Stimulated activated naive CD4-positive, alpha-beta T cell (primary cell): ENCODE results near the gene TMIE.

ENCODE experiments used
- DNase-seq, 6 experiments: peaks; one replicate each; lab custom pipeline; 2025; lab: John Stamatoyannopoulos, UW

TMIE gene

DNA sequence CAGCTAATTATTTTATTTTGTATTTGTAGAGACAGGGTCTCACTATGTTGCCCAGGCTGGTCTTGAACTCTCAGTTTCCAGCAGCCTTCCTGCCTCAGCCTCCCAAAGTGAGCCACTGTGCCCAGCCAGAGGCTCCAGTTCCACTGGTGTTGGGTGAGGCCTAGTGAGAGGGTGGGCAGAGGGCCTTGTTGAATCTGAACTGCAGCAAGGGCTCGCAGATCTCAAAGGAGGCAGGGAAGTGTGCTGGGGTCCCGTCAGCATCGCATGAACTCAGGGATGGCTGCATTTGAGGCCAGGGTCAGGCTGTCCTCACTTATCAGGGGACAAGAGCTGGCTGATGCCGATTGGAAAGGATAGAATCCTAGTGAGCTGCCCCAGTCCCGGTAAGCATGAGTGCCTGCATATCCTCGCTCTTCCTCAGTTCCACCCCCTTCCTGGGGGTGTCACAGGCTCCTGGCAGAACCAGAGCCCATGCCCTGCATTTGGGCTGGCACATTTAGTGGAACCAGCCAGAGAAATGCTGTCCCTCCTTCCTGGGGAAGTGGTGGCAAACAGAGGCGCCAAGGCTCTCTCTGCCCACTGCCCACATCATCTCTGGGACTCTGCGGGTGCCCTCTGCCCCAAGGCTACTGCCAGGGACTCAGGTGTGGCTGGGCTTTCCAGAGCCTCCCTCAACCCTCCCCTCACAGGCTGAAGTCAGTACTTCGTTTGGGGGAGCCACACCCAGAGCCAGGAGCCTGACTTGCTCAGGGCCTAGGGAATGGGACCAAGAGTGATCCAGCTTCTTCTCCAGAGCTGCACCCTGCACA is 31.8 kb upstream of the TMIE start:
- no peak for DNase-seq

DNA sequence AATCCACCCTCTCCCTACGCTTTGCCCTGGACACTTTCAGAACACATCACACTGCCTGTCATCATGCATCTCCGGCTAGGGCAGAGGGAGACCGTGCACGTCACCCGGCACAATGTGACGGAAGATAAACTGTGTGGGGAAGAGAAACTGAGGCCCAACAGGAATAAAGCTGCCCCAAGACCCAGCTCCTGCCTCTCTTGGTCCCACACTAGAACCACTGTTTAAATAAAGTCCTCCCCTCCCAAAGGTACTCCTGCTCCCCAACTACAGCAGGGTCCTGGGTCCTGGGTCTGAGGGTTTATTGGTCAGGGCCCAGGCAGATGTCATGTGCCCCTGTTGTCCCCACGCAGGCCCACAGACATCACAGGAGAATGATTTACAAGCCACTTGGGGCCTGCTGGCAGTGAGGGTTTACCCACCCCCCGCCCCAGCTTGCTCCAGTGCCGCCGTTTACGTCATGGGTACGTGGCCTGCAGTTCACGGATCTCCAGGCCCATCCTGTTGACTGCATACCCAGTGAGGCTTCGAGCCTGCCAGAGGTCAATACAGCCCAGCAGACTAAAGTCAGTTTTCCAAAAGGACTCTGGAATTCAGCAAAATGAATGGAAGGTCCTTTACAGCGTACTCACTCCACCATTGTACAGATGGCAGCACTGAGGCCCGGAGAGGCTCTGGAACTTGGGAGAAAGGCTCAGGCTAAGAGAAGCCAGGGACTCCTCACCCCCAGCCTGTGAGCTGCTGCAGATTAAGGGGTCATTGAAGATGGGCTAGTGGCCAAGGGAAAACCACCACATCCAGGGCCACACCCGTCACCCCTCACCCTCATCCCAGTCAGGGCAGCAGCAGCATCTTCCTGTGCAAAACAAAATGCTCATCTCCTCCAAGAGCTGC is 30.9 kb upstream of the TMIE start:
- no peak for DNase-seq

DNA sequence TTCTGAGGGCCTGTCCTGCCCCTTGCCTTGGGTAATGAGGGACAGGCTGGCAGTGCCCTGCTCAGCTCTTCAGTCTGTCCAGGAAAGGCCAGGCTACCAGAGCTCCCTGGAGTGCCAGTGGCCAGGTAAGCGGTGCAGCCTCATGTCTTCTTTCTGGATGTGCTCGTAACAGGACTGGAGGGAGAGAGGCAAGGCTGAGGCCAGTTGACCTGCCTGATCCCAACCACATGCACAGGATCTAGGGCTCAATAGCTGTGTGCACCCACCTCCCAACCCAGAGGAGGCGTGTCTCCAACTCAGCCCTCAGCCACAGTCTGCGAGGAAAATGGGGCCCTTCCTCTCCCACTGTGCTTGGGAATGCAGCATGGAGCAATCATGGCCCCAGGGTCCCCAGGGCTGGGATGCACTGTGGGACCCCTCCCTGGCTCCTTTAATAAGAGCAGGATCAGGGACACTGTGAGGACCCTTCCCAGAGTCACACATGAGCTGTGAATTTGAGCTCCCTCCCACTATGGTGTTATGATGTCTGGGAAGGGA is 30.2 kb upstream of the TMIE start:
- DNase-seq: no peak

DNA sequence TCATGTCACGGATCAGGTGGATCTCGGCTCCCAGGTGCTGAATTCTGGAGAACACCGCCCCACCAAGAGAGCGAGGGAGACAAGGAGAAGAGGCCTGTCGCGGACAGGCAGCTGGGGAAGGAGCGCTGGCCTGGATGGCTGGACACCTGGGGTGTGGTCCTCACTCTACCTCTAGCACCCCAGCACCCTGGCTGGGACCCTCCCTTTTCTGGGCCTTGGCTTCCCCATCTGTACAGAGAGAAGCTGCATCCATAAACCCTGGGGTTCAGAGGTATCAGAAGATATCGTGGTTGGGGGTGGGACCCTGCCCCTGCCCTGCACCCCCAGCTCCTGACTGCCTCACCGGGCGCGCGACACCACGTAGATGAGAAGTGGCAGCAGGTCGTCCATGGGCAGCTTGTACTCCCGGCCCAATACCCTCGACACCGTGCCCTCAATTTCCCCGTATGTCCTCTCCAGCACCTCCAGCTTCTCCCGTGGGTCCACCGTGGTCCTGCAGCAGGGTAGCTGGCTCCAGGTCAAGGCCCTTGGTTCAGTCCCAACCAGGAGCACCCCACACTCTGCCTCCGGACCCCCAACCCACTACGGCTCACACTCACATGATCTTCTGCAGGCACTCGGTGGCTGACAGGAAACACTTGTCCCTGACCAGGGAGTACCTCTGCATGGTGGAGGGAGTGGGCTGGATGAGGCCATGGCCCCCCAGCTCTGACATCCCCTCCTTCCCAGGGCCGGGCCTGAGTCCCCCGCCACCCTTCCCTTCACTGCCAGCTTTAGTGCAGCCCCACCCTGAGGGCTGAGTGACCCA is 29.4 kb upstream of the TMIE start:
- DNase-seq: no peak

DNA sequence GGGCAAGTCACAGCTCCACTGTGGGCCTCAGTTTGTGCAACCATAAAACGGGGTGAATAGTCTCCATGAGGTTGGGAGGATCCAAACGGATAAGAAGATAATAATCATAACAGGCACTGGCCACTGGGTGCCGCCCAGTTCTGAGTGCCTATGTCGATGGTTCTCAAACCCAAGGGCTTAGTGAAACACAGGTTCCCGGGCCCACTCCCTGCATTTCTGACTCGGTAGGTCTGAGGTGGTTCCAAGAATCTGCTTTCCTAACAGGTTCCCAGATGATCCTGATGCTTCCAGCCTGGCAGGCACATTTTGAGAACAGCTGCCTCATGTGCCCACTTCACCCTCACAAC is 28.9 kb upstream of the TMIE start:
- DNase-seq: no peak

DNA sequence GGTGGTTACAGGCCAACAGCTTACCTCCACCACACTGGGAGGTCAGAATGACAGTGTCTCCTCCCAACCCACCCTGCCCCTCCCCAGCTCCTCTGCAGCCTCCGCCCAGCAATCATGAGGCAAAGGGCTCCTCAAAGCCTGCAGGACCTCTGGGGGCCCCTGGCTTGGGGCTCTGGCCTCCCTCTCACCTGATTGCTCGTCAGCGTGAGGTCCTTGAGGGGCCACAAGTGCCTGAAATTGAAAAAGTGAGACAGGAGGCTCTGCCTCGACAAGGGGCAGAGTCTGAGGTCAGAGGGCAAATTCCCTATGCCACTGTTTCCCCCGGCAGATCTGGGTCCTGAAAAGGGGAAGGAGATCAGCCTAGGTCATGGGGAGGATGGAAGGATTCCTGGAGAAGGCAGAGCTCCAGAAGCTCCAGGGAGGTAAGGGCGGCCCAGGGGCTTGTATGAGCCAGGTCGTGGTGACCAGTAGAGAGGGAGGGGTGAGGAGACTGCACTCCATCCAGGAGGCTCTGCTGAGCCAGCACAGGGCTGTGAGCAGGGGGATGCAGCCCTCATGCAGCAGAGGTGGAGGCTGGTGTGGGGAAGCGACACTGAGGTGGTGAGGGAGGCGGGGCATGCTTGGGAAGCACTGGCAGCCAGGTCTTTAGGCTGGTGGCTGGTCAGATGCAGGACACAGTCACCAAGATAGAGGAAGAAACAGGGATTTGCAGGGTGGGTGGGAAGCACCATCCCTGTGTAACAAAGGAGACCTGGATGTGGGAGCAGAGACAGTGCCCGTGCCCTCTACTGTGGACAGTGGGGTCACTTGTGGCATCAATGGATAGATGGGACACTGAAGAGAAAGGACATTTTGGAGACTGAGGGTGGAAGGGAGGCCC is 27.8 kb upstream of the TMIE start:
- DNase-seq: no peak

DNA sequence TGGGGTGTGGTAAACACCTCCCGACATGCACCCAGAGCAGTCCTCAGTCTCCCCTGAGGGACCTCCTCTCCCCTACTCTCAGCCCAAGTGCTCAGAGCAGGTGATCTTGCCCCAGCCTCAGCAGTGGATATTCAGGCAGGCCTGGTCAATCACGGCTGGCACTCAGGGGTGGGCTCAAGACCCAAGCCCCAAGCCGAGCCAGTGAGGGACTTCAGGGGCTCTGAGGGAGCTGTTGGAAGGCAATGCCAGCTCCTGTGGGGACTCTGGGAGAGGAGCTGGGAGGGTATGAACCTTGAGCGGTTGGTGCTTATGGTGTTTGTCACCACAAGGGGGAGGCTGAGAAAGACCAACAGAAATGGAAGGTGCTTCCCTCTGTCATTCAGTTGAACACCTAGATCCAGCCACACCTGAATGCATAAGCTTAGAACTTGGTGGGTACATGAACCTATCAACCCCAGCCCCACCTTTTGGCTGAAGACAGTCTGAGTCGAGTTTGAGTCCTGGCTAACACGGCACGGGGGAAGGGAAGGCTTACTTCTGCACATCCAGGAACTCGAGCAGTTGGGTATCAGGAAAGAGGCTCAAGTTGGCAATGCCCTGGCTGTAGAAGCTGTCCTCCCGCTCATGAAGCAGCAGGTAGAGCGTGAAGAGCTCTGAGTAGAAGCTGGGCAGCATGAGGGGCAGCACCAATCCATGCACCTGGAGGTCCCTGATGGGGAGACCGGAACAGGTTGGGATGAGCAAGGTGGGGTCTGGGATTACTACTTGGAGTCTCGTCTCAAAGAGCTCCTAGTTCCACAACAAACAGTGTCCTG is 27.0 kb upstream of the TMIE start:
- DNase-seq: peak in 1 of 6 experiments; percentile 9

DNA sequence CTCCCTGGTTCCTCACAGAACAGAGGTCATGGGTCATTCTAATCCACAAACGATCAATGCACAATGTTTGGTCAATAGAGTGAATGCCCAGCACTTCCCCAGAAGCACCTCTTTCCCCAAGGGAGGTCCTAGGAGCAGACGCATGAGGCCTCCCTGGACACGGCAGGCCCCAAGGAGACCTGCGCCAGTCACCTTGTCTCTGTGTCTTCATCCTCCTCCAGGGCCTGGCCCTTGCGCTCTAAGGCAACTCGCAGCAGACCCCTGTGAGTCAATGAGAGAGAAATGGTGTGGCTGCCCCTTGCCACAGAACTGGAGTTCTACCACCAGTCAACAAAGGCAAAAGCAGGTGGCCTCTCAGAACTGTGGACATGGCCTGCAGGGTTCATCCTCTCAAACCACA is 25.8 kb upstream of the TMIE start:
- no peak for DNase-seq

DNA sequence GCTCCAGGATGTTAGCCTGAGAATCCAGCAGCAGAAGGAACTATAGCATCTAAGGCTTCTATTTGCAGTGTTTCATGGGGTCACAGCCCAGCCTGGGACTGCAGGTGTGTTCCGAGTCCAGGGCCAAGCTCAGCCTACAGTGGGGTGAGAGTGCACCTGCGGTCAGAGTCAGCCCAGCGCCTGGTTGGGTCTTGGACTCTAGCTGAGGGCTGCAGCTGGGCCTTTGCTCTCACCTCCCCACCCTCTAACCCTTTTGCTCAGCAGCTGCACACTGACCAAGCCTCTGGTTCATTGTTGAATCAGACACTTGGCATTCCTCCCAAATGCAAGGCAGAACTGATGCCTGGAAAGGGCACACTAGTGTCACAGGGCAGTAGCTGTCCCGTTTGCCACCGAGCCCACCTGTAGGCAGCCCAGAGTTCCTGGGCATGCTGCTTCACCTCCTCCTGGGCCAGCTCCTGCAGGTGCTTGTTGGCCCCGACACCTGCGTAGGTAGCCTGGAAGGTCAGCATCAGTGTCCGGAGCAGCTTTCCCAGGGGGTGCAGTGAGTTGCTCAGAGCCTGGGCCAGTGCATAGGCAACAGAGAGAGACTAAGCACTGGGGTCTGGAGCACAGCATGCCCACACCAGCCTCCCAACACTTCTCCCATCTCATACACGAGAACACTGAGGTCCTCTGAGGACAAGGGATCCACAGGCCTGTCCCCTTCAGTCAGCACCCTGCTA is 25.2 kb upstream of the TMIE start:
- DNase-seq: no peak

DNA sequence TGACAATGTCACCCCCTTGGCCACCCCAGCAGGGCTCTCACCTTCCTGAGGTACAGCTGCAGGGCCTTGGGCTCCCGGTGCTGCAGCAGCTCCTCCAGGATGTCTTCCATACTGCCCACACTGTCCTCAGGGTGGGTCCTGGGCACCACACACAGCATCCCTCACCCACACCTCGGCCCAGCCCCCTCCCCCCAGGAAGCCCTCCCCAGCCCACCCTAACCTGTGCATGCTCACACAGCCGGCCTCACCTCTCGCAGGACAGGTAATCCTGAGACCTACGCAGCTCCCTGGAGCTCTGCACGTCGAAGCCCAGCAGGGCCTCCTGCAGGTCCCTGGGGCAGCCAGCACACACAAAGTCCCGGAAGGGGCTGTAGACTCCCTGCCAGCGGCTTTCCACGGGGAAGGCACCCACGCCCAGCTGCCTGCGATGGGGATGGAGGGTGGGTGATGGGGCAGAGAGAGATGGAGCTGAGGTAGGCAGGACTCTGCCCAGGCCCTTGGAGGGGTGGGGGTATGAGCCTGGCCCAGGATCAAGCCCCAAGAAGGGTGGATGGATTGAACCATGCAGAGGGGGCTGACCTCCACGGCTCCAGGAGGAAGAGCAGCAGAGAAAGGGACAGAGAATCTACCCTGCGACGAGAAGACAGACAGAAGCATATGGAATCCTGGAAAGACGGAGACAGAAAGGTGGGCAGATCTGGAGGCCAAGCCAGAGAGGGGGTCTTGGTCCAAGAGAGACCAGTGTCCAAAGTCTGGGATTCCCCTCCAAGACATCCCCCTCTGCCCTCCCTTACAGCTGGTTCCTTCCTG is 24.4 kb upstream of the TMIE start:
- DNase-seq: no peak

DNA sequence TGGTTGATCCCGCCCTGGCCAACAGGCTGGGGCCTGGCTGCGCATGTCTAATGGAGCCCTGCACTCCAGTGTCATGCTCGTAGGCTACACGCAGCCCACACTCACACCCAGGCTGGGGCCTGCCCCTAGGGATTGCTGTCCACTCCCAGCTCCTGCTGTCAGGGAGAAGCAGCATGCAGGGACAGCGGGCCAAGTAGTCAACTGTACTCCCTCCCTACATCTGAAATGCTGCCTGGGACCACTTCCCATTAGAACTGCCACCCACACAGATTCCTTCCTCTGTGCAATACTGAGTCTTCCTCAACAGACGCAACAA is 23.8 kb upstream of the TMIE start:
- no peak for DNase-seq

DNA sequence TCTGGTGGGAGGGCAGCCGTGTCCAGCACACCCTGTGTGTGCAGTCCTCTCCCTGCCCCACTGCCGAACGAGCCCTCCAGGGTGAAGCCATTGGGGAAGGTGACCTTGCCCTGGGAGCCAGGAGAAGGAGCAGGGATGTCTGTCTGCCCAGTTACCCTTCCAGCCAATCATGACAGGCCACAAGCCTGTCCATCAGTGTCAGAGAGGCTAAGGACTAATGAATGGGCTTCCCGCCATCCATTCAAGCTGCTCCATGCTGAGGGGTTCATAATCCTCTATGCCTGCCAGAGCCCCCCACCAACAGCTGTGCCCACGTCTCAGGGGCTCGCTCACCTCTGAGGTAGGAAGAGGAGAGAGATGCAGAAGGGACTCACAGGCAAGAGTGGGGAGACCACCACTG is 22.9 kb upstream of the TMIE start:
- no peak for DNase-seq

DNA sequence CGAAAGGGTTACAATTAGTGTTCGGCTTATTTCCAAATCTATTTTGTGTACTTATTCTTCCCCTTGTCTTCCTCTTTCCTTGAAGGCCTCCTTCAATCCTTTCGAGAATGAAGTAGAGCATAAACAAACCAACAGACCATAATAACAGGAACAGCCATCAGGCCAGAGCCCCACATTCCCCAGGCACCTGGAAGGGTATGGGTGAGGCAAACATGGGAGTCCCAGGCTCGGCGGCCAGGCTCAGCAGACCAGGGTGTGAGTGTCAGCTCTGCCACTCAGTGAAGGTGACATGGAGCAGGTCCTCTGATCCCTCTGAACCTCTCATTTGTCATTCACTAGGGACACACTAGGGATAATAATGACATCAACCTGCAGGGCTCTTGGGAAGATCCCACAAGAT is 21.5 kb upstream of the TMIE start:
- no peak for DNase-seq

DNA sequence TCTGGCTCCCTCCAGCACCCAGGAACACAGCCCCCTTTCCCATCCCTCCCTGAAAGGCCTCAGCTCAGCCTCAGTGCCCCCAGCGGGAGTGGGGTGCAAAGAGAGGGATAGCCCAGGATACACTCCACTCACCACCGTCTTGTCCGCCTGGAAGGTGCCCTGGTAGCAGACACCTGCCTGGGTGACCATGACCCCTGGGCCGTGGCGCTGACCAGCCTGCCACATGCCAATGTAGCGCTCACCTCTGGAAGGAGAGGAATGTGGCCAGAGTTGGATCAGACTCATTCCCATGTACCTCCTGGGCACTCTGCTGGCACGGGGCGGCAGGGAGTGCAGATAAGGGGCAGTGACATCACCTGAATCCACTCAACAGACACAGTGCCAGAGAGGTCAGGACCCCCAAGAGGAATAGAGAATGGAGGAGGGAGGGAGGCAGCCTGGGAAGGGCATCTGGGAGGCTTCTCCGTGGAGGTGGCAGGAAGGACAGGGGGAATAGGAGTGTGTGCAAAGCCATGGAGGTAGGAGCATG is 20.8 kb upstream of the TMIE start:
- DNase-seq: no peak

DNA sequence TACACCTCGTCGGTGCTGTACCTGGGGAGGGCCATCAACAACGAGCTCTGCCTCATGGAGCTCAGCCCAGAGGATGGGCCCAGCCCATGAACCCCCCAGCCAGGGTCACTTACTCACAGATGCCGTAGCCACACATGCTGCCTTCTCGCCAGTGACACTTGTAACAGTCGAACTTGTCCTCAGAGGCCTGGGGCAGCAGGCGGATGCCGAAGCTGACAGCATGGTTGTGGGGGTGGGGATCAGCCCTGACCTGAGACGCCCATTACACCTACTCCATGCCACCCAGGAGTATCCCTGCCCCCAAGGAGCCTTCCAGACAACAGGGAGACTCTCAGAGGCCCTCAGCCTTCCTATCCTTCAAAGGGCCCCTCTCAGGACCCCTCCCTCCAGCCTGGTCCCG is 19.8 kb upstream of the TMIE start:
- DNase-seq: no peak

DNA sequence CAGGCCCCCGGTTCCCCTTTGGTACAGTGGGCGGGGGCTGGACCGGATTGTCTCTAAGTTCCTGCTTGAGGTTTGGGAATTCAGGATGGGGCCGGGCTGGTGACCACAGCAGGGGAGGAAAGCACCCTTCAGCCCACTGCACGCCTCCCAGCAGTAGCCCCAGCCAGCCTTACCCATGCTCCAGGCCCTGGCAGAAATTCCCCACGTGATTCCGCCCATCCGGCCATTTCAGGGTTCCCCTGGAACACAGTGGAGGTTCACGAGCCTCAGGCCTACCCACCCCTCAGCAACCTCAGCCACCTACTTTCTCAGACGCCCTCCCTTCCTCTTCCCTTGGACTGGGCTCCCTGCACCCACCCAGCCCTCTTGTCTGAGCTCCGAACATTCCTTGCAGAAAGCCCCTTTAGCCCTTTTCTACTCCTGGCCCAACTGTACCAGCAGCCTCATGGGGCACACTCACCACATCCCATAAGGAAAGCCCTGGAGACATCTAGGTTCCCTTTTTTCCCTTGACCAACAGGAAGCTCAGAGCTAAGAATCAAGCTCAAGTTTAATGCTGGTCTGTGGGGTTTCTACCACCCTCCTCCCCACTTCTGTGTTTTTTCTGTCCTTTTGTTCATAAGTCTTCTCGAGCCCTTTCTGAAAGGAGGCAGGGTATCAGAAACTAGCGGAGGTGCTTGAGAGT is 19.2 kb upstream of the TMIE start:
- no peak for DNase-seq

DNA sequence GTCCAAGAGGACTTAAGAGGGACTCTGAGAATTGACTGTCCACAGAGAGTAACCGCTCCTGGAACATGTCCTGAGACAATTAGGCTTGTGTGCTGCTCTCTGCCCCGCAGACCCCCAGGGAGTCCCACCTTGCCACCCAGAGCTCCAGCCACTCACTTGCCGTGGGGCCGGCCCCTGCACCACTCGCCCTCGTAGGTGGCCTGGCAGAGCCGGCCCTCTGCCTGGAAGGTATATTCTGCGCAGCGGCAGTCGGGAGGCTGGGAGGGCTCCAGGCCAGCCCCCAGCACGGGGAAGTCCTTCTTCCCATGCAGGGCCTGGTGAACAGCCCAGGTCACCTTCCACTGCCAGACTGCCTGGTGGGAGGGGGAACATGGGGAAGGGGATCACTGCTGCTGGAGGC is 18.2 kb upstream of the TMIE start:
- no peak for DNase-seq

DNA sequence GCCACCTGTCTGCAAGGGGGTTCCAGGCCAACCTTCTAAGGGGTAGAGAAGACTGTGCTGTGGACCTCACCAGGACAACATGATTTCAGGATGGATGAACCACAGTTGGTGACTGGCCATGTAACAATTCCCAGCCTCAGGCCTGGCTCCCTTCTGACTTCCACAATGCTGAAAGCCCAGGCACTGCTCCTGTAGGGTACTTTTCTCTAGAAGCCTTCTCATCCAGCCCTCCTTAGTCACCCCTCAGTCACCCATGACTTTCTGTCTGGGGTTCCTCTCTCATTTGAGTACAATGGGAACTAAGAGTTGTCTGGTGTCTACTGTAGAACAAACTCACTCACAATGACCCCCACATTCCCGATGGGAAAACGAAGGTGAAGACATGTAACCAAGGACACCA is 16.3 kb upstream of the TMIE start:
- DNase-seq: no peak
